ENCODE data around the gene TRAK2.
"Not testable (repeated sequence)": the region's sequence is repeated elsewhere in the genome, so short reads cannot be mapped to it uniquely, and the experiment has no call there.

The TRAK2 gene

DNA sequence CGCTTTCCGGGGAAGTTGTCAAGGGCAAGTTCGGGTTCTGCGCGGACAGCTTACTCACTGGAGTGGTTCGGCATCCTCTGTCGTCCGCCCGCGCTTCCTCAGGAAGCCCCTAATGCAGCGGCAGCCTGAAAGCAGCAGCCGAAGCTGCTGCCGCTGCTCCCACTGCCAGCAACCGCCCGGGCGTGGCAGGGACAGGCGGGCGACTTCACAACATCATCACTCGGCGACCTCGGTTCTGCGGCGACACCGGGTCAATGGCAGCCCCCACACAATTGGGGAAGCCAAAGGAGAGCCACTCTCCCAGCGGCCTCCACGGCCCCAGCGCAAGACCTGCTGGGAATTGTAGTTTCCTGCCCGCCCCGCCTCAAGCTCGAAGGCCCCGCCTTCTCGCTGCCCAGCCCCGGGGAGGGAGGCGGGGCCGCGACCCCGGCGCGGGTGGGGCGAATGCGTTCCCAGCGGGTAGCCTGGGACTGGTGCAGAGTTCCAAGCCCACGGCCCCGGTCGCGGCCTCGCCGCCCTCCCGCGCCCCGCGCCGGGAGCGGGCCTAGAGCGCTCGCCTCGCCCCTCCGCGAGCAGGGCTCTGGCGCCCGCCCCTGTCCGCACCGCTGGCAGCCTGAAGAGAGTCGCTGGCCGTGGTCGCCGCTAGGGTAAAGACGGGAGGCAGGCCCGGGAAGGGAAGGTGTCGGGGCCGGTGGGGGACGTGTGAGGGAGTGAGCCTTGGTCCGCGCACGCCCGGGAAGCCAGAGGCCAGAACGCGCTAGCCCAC lies at the start of gene TRAK2, which contains the start of gene STRADB:
TRAK2 (minus strand) TSS at position 167 of the 766 bp plus-strand sequence. CDS start 30,951 bp downstream, outside the sequence.
STRADB (plus strand) TSS at position 449 of the 766 bp plus-strand sequence. CDS start 3,101 bp downstream, outside the sequence.
- DNase-seq = peak; percentile 84 to 89 (median 88)

GRCh38 chr2:201500534-201500933 lies 49.3 kb upstream of the TRAK2 start:
- DNase-seq = no peak

GRCh38 chr2:201496785-201497184 lies 45.5 kb upstream of the TRAK2 start:
- DNase-seq = no peak

DNA sequence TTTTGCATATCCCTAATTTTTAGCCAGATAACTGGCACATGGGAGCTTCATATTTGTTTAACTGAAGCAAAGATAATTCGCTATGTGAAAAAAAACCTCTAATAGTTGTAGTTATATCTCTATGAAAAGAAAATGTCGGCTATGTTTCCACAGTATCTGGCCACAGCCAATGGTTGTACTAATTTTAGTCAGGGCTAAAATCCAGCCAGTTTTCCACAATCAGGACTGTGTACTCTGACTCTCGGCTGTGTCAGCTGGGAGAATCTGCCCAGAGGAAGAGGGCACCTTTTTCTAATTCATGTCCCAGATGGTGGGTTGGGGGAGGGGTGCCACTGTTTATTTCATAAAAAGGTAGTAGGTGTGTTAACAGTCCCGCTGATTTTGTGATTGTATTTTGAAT lies 39.0 kb upstream of the TRAK2 start:
- DNase-seq = no peak

DNA sequence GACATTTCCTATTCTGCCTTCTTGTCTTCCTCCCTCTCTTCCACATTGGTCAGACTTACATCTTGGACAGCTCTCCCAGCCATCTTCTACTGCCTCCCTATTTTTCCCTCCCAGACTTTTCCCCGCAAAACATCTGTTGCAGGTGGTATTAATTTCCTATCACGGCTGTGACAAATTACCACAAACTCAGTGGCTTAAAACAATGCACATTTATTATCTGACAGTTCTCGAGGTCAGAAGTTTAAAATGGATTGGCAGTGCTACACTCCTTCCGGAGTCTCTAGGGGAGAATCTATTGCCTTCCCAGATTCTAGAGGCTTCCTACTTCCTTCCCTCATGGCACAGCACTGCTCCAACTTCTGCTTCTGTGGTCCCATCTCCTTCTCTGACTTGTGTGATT lies 33.5 kb upstream of the TRAK2 start:
- no peak for DNase-seq

DNA sequence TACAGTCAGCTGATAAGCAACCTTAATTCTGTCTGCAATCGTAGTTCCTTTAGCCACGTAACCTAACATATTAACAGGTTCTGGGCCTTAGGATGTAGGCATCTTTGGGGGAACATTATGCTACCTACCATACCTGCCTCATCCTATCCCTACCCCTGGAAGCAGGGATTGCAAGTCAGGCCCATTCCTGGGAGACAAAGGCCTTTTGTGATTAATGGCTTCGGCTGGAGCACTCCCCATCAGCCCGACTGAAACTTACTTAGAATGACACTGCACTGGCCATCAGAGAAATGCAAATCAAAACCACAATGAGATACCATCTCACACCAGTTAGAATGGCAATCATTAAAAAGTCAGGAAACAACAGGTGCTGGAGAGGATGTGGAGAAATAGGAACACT lies 32.5 kb upstream of the TRAK2 start:
- DNase-seq = not testable (repeated sequence)

DNA sequence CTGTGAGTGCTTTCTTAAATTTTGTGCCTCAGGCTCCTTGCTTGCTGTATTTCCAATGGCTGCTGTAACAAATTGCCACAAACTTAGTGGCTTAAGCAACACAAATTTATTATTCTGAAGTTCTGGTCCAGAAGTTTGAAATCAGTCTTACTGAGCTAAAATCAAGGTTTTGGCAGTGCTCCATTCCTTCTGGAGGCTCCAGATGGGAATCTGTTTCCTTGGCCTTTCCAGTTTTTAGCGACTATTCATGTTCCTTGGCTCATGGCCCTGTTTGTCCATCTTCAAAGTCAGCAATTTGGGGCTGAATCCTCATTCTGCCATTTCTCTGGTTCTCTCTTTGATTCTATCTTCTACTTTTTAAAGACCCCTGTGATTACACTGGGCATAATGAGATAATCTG lies 32.1 kb upstream of the TRAK2 start:
- DNase-seq = no peak

DNA sequence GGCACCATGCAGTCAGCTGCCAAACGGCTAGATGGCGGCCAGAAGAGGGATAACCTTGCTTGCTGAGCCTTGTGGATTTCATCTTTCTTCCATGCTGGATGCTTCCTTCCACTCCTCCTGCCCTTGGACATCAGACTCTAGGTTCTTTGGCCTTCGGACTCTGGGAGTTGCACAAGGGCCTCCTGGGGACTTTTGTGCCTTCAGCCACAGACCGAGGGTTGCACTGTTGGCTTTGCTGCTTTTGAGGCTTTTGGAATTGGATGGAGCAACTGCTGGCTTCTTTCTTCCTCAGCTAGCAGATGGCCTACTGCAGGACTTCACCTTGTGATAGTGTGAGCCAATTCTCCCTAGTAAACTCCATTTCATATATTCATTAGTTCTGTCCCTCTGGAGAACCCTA lies 31.3 kb upstream of the TRAK2 start:
- DNase-seq = no peak

DNA sequence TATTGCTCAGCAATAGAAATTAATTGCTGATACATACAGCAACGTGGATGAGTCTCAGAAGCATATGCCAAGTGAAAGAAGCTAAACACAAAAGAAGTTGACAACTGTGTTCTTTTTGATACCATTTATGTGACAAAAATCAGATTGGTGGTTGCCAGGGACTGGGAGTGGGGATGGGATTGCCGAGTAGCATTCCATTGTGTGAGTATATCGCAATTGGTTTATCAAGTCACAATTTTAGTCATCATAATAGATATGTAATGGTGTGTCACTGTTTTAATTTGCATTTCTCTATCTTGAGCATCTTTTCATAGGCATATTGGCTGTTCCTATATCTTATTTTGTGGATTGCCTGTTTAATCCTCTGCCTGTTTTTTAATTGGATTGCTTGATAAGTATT lies 21.2 kb upstream of the TRAK2 start:
- no peak for DNase-seq

DNA sequence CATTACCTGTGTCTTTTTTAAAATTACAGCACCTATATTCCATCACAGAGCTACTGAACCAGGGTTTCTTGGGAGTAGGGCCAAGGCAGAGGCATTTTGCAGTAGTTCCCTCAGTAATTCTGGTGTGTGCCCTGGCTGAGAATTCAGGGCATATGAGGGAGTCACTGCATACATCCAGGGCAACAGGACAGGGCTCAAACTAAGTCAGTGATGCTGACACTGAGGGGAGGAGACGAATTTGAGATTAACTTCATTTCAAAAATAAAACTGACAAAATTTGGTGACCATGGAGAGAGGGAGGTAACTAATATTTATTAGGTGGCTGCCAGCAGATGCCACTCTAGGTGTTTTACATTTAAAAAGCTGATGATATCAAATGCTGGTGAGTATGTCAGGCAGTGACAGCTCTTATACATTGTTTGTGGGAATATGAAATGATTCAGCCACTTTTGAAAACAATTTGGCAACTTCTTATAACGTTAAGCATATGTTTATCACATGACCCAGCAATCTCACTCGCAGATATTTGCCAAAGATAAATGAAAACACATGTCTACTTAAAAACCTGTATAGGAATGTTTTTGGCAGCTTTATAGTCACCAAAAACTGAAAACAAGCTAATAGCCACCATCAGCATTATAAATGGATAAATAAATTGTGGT lies 20.6 kb upstream of the TRAK2 start:
- no peak for DNase-seq

- no peak for DNase-seq
Measured at GRCh38 chr2:201470821-201471731, 19.8 kb upstream of the TRAK2 start.

DNA sequence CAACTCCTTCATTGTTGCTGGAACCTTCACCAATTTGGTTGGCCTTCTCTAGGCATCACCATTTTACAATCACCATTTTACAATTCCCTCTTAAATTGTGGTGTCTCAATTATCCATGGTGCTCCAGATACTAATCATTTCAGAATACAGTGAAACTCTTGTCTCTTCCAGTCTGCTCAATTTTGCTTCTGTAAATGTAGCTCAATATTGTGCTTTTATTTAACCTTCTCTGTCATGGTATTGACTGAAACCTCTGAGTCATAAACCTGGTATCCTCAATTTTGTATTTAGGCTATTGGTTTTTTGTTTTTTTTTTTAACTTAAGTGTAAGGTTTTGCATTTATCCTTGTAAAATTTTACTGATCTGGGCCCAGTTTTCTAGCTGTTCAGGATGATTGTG lies 16.4 kb upstream of the TRAK2 start:
- DNase-seq = no peak

DNA sequence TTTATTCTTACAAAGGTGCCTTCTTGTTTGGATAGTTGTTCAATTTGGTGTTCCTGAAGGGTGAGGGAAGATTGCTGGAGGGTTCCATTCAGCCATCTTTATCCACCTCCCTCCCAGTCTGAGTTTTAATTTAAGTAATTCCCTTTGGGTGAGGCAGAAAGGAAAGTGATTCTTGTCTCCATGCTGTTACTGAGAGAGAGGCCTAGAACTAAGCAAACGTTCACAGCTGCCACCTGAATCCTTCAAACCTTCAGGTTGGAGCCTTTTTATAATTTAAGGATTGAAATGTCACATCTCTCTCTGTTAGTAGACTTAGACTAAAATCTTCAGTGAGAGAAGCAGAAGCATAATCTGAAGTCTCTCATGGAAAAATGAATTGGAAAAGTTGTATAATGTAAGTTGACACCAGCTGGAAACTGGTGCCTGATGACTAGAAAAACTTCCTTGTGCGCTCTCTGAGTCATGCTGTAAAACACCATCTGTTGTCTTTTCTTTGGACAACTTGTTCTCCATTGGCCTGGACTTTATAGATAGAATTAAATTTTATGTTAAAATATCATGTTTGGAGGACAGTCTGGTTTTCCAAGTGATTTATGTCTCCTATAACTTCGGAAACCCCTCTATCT lies 14.9 kb upstream of the TRAK2 start:
- no peak for DNase-seq

- DNase-seq = no peak
Measured at GRCh38 chr2:201465524-201465971, 14.3 kb upstream of the TRAK2 start.

DNA sequence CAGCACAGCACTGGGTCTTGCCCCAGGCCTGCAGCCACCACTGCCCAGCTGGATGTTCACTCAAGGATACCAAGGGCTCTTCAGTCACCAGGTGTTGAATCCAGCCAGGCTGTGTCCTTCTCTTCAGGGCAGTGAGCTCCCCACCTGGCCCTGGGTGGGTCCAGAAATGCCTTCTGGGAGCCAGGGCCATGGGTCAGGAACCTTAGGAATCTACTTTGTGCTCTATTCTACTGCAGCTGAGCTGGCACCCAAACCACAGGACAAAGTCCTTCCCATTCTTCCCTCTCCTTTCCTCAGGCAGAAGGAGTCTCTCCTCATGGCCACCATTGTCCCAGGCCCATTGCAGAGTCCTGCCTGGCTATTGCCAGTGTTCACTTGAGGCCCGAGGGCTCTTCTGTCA lies 13.3 kb upstream of the TRAK2 start:
- no peak for DNase-seq

- no peak for DNase-seq
Measured at GRCh38 chr2:201460532-201460931, 9.3 kb upstream of the TRAK2 start.

DNA sequence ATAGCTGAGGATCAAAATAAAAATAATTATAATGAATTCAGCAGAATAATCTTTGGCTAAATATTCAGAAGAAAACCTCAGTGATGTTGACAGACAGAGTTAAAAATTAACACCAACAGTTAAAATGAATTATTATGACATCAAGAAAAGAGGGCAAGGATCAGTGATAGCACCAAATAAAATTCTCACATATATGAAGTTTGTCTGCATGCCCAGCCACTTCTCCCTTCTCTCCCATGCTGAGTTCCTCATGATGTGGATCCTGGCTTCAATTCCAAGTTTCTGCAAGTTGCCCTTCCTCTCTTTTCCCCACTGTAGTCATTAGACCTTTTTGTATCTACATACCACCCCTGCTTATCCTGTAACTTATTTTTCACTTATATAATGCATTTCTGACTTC lies 7.1 kb upstream of the TRAK2 start:
- DNase-seq = no peak

DNA sequence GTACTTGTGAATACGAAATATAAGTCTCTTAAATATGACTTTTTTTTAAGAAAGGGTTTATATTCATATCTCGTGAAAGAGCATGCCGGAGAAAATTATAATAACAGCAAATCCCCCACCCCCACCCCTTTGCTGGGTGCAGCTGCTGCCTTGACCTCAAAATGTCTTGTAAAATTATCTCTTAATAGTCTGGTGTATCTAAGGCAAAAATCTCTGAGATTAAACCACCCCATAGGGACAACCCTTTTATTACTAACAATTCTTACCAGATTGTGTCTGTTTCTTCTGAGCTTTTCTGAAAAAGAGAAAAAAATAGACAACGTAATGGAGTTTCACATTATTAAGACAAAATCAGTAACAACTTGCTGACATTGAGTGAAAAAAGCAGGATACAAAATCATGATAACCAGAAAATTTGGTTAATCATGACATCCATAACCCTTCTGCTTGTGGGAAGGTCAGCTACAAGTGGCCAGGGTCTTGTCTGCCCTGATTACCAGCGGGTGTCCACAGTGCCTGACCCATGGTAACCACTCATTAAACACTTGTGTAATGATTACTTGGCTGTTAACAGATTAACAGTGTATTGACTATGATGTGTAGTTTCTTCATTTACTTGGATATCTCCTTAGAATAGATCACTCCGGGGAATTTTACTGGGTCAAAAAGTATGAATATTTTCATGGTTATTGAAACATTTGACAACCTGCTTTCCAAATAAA lies 1.8 kb upstream of the TRAK2 start:
- no peak for DNase-seq

- no peak for DNase-seq
Measured at GRCh38 chr2:201452058-201452921, 1.0 kb upstream of the TRAK2 start.

- no peak for DNase-seq
Measured at GRCh38 chr2:201450954-201451291, 335 bp downstream of the TRAK2 start.

GRCh38 chr2:201448701-201449100 lies 2.6 kb downstream of the TRAK2 start:
- peak in 1 of 4 experiments; percentile 2 for DNase-seq
